ENCODE results near the gene RPS23. TPM values are rescaled to one million over a fixed set of nuclear protein-coding genes. Genes with fewer than 3 reads are reported as not detected.

Gene RPS23
- total and polyA plus RNA-seq, 8 donors: 1,279 to 4,002 (median 3,342) TPM

DNA sequence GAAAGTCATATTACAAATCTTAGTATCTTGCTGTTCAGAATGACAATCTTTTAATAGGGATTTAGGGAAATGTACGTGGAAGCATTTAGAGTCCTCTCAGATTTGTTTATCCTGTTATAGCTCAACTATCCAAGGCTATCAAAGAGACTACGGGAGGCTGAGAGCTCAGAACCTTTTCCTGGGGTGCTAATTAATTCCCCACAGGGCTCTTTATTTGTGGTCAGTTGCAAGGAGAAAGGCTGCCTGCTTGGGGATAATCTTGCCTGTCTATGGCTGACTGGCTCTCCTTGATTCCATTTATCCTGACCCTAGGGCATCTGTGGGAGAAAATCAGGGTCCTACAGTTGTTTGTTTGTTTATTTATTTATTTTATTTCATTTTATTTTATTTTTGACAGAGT is 28.0 kb upstream of the RPS23 start:
- Histone ChIP-seq H3K9me3 (no peaks in the 10 kb centered on the region), H3K27me3 (no peaks in the 10 kb centered on the region), H3K4me1 (no peaks in the 10 kb centered on the region), H3K4me3 (no peak overlapping the region), H3K27ac (no peak overlapping the region), H3K36me3 (no peaks in the 10 kb centered on the region)
- ATAC-seq: no peak
- no peak for DNase-seq
- TF ChIP-seq, protein P1, sequence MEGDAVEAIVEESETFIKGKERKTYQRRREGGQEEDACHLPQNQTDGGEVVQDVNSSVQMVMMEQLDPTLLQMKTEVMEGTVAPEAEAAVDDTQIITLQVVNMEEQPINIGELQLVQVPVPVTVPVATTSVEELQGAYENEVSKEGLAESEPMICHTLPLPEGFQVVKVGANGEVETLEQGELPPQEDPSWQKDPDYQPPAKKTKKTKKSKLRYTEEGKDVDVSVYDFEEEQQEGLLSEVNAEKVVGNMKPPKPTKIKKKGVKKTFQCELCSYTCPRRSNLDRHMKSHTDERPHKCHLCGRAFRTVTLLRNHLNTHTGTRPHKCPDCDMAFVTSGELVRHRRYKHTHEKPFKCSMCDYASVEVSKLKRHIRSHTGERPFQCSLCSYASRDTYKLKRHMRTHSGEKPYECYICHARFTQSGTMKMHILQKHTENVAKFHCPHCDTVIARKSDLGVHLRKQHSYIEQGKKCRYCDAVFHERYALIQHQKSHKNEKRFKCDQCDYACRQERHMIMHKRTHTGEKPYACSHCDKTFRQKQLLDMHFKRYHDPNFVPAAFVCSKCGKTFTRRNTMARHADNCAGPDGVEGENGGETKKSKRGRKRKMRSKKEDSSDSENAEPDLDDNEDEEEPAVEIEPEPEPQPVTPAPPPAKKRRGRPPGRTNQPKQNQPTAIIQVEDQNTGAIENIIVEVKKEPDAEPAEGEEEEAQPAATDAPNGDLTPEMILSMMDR (IDR thresholded peaks at IDR 0.05): no peak
- intact Hi-C loops (cut with DNase I): no loop called here

- no peak for DNase-seq
- no peak for ATAC-seq
- intact Hi-C loops (cut with DNase I): no loop called here
- Histone ChIP-seq H3K4me3 (no peak overlapping the region), H3K9me3 (no peaks in the 10 kb centered on the region), H3K27ac (no peak overlapping the region), H3K27me3 (no peaks in the 10 kb centered on the region), H3K4me1 (no peaks in the 10 kb centered on the region), H3K36me3 (no peaks in the 10 kb centered on the region)
- TF ChIP-seq, protein P1 (IDR thresholded peaks at IDR 0.05): no peak
These were observed 23.0 kb upstream of the RPS23 start for GRCh38 chr5:82301190-82301589.

GRCh38 chr5:82298668-82299067 is 20.5 kb upstream of the RPS23 start:
- DNase-seq: no peak
- Histone ChIP-seq H3K4me3 (no peak overlapping the region), H3K36me3 (no peaks in the 10 kb centered on the region), H3K9me3 (no peaks in the 10 kb centered on the region), H3K4me1 (no peaks in the 10 kb centered on the region), H3K27ac (no peak overlapping the region), H3K27me3 (no peaks in the 10 kb centered on the region)
- intact Hi-C loops (cut with DNase I): no loop called here
- TF ChIP-seq, protein P1 (IDR thresholded peaks at IDR 0.05): no peak
- ATAC-seq: no peak

DNA sequence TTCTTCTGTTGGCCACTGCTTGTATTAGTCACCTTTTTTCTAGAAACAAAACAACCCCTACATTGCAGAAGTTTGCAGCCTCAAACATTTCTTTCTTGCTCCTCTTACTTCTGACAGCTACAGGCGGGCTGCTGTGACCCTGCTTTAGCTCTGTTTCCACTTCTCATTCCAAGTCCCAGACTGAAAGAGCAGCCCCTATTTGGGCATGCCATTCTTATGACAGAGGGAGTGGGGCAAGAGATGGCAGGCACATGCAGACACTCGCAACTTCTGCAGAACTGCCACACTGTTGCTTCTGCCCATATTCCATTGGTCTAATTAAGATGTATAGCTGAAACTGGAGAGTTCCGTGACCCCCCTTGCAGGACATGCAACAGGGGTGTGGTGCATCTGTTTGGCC is 19.6 kb upstream of the RPS23 start:
- no peak overlapping the region for H3K4me3 ChIP-seq

DNA sequence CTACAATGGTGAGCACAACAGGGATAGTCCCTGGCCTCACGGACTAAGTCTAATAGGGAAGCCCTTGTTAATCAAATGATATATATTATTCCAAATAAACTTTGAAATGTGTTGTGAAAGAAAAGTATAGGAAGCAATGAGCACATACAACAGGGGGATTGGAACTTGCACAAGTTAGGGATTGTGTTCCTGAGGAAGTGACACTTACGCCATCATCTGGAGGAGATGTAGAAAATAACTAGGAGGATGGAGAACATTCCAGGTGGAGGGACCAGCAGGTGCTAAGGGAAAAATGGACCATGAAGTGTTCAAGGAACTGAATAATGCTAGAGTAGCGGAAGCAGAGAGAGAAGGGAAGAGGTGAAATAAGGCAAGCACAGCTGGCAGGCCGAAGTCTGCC is 18.8 kb upstream of the RPS23 start:
- intact Hi-C loops (cut with DNase I): no loop called here
- TF ChIP-seq, protein P1 (IDR thresholded peaks at IDR 0.05): no peak
- Histone ChIP-seq H3K9me3 (no peaks in the 10 kb centered on the region), H3K27me3 (no peaks in the 10 kb centered on the region), H3K4me1 (no peaks in the 10 kb centered on the region), H3K4me3 (no peak overlapping the region), H3K27ac (no peak overlapping the region), H3K36me3 (no peaks in the 10 kb centered on the region)
- DNase-seq (no peak), ATAC-seq (no peak)

More for the DNA sequence above, 19.6 kb upstream of the RPS23 start:
- intact Hi-C loops (cut with DNase I): no loop called here
- H3K36me3 ChIP-seq: no peaks in the 10 kb centered on the region
- TF ChIP-seq, protein P1 (IDR thresholded peaks at IDR 0.05): no peak
- no peaks in the 10 kb centered on the region for H3K9me3 ChIP-seq
- no peak overlapping the region for H3K27ac ChIP-seq
- H3K4me1 ChIP-seq: no peaks in the 10 kb centered on the region
- H3K27me3 ChIP-seq: no peaks in the 10 kb centered on the region
- DNase-seq: no peak
- no peak for ATAC-seq
